Gastrocnemius medialis (tissue), 4 donors: ENCODE measurements around the gene FKBP5.

Source experiments
- CTCF ChIP-seq, 5 experiments: fragments of 450-650 bp in 3 of 5; fragments of 200-600 bp in 2 of 5; sonication (generic) in 2 of 5; IDR thresholded peaks in 4 of 5; conservative IDR thresholded peaks in 1 of 5; 1 replicate in 4 of 5; 2 replicates in 1 of 5; pipeline ENCODE4 v1.5.1; 2016 to 2019; ENCODE audit warnings: antibody characterized with exemption in 5 of 5, mild to moderate bottlenecking in 3 of 5, moderate library complexity in 3 of 5
- POLR2A ChIP-seq, 2 donors: fragments of 450-650 bp; IDR thresholded peaks; one replicate each; pipeline ENCODE4 v1.6.1; 2017; ENCODE audit warnings: antibody characterized with exemption in 2 of 2, mild to moderate bottlenecking in 2 of 2, moderate library complexity in 2 of 2

DNA sequence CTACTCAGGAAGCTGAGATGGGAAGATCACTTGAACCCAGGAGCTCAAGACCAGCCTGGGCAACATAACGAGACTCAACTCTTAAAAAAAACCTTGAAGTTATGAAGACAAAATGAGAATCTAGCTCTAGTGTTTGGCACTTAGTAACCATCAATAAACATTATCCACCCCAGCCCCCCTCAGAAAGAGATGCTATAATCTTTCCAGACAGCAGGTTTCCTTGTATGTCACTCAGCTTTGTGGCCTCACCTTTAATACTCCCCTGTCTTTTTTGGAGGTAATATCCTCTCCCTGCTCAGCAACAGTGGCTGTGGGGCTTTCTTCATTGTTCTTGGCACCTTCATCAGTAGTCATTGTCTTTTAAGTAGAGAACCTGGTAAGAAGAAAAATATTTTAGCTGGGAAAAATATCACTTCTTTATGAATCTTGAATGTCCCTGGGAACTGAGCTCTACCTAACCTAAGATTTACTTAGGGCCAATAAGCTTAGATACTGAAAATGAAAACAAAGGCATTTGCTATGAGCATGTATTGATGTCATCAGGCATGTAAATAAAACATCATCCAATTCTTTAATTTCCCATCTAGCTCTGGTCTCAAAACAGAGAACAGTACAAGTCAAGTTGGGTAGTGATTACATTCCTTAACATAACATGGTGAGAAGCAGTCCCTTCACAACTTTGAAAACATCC is 46.1 kb downstream of the FKBP5 start:
- TF ChIP-seq POLR2A (IDR thresholded peaks at IDR 0.05) (no peak), CTCF (IDR thresholded peaks at IDR 0.05 in 4 of 5, conservative IDR thresholded peaks at IDR 0.05 in 1 of 5) (no peak)
